Measurements from ENCODE around the gene FAM180B. TPM values are rescaled to one million over a fixed set of nuclear protein-coding genes. Genes with fewer than 3 reads are reported as not detected.
A peak's percentile ranks its signal among the peaks of the same experiment; 100 is the strongest.

Gene FAM180B
- total and polyA plus RNA-seq, 2 of the 13 experiments (the other 11 are each of a cell fraction or from before 2014, with no cell fraction given), result 0.40 to 1.0 TPM

DNA sequence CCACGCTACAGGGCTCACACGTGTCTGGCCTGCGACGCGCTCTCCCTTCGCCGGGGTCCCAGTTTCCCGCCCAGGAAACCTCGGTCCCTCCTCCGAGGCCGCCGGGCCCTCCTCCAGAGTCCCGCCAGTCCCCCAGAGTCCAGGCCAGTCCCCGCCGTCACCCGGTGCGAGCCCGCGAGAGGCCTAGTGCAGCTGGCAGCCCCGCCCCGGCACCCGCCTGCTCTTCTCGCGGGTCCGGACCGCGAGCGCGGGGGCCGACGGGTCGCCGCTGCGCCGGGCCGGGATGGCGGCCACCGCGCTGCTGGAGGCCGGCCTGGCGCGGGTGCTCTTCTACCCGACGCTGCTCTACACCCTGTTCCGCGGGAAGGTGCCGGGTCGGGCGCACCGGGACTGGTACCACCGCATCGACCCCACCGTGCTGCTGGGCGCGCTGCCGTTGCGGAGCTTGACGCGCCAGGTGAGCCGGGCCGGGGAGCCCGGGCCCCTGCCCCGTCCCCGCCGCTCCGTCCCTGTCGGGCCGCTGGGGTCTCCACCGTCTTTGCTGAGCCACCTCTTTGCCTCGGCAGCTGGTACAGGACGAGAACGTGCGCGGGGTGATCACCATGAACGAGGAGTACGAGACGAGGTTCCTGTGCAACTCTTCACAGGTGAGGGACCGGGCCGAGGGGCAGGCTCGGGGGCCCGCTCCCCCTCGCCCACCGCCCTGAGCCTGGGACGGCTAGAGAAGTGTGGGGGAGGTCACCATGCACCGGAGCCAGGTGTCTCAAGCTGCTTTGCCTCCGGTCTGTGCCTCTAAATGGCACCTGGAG lies 20.9 kb upstream of the FAM180B start, which contains the start of gene PTPMT1 (continued):
- TF ChIP-seq, protein P1, sequence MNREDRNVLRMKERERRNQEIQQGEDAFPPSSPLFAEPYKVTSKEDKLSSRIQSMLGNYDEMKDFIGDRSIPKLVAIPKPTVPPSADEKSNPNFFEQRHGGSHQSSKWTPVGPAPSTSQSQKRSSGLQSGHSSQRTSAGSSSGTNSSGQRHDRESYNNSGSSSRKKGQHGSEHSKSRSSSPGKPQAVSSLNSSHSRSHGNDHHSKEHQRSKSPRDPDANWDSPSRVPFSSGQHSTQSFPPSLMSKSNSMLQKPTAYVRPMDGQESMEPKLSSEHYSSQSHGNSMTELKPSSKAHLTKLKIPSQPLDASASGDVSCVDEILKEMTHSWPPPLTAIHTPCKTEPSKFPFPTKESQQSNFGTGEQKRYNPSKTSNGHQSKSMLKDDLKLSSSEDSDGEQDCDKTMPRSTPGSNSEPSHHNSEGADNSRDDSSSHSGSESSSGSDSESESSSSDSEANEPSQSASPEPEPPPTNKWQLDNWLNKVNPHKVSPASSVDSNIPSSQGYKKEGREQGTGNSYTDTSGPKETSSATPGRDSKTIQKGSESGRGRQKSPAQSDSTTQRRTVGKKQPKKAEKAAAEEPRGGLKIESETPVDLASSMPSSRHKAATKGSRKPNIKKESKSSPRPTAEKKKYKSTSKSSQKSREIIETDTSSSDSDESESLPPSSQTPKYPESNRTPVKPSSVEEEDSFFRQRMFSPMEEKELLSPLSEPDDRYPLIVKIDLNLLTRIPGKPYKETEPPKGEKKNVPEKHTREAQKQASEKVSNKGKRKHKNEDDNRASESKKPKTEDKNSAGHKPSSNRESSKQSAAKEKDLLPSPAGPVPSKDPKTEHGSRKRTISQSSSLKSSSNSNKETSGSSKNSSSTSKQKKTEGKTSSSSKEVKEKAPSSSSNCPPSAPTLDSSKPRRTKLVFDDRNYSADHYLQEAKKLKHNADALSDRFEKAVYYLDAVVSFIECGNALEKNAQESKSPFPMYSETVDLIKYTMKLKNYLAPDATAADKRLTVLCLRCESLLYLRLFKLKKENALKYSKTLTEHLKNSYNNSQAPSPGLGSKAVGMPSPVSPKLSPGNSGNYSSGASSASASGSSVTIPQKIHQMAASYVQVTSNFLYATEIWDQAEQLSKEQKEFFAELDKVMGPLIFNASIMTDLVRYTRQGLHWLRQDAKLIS (CRISPR knock-in tag; IDR thresholded peaks at IDR 0.05), result peak; percentile 16
- TF ChIP-seq, protein P2, sequence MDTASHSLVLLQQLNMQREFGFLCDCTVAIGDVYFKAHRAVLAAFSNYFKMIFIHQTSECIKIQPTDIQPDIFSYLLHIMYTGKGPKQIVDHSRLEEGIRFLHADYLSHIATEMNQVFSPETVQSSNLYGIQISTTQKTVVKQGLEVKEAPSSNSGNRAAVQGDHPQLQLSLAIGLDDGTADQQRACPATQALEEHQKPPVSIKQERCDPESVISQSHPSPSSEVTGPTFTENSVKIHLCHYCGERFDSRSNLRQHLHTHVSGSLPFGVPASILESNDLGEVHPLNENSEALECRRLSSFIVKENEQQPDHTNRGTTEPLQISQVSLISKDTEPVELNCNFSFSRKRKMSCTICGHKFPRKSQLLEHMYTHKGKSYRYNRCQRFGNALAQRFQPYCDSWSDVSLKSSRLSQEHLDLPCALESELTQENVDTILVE (CRISPR knock-in tag; IDR thresholded peaks at IDR 0.05), result peak; percentile 45; the same call in 1 of the 2 replicates
- no peak for TF ChIP-seq ZNF3 (CRISPR knock-in tag; IDR thresholded peaks at IDR 0.05)
- TF ChIP-seq KAT2B (IDR thresholded peaks at IDR 0.05; ENCODE audit: borderline replicate concordance, low read depth, low read length), result no peak
- TF ChIP-seq ZNF20 (CRISPR knock-in tag; IDR thresholded peaks at IDR 0.05), result no peak
- peak; percentile 54 for TF ChIP-seq ZNF781 (CRISPR knock-in tag; IDR thresholded peaks at IDR 0.05; ENCODE audit: borderline replicate concordance, not compliant biosample characterization)
- peak; percentile 78; the same call in 1 of the 2 replicates for TF ChIP-seq ZNF33B (CRISPR knock-in tag; IDR thresholded peaks at IDR 0.05)
- peak; percentile 91 for TF ChIP-seq ZNF546 (CRISPR knock-in tag; conservative IDR thresholded peaks at IDR 0.05)
- 0 out of 2 replicates have a peak, but pooled peaks have one; percentile 24 for TF ChIP-seq ZNF841 (CRISPR knock-in tag; IDR thresholded peaks at IDR 0.05; ENCODE audit: borderline replicate concordance)
- TF ChIP-seq TEAD2 (CRISPR knock-in tag; IDR thresholded peaks at IDR 0.05), result 0 out of 2 replicates have a peak, but pooled peaks have one; percentile 18
- TF ChIP-seq, protein P3, sequence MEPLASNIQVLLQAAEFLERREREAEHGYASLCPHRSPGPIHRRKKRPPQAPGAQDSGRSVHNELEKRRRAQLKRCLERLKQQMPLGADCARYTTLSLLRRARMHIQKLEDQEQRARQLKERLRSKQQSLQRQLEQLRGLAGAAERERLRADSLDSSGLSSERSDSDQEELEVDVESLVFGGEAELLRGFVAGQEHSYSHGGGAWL (CRISPR knock-in tag; IDR thresholded peaks at IDR 0.05), result peak; percentile 82; the same call in 1 of the 2 replicates
- TF ChIP-seq, protein P4, sequence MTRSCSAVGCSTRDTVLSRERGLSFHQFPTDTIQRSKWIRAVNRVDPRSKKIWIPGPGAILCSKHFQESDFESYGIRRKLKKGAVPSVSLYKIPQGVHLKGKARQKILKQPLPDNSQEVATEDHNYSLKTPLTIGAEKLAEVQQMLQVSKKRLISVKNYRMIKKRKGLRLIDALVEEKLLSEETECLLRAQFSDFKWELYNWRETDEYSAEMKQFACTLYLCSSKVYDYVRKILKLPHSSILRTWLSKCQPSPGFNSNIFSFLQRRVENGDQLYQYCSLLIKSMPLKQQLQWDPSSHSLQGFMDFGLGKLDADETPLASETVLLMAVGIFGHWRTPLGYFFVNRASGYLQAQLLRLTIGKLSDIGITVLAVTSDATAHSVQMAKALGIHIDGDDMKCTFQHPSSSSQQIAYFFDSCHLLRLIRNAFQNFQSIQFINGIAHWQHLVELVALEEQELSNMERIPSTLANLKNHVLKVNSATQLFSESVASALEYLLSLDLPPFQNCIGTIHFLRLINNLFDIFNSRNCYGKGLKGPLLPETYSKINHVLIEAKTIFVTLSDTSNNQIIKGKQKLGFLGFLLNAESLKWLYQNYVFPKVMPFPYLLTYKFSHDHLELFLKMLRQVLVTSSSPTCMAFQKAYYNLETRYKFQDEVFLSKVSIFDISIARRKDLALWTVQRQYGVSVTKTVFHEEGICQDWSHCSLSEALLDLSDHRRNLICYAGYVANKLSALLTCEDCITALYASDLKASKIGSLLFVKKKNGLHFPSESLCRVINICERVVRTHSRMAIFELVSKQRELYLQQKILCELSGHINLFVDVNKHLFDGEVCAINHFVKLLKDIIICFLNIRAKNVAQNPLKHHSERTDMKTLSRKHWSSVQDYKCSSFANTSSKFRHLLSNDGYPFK (CRISPR knock-in tag; IDR thresholded peaks at IDR 0.05; ENCODE audit: borderline replicate concordance), result peak; percentile 18; the same call in 1 of the 2 replicates
- TF ChIP-seq, protein P5, sequence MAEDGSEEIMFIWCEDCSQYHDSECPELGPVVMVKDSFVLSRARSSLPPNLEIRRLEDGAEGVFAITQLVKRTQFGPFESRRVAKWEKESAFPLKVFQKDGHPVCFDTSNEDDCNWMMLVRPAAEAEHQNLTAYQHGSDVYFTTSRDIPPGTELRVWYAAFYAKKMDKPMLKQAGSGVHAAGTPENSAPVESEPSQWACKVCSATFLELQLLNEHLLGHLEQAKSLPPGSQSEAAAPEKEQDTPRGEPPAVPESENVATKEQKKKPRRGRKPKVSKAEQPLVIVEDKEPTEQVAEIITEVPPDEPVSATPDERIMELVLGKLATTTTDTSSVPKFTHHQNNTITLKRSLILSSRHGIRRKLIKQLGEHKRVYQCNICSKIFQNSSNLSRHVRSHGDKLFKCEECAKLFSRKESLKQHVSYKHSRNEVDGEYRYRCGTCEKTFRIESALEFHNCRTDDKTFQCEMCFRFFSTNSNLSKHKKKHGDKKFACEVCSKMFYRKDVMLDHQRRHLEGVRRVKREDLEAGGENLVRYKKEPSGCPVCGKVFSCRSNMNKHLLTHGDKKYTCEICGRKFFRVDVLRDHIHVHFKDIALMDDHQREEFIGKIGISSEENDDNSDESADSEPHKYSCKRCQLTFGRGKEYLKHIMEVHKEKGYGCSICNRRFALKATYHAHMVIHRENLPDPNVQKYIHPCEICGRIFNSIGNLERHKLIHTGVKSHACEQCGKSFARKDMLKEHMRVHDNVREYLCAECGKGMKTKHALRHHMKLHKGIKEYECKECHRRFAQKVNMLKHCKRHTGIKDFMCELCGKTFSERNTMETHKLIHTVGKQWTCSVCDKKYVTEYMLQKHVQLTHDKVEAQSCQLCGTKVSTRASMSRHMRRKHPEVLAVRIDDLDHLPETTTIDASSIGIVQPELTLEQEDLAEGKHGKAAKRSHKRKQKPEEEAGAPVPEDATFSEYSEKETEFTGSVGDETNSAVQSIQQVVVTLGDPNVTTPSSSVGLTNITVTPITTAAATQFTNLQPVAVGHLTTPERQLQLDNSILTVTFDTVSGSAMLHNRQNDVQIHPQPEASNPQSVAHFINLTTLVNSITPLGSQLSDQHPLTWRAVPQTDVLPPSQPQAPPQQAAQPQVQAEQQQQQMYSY (CRISPR knock-in tag; IDR thresholded peaks at IDR 0.05), result peak; percentile 88
- TF ChIP-seq JUND (CRISPR knock-in tag; IDR thresholded peaks at IDR 0.05), result no peak
- TF ChIP-seq NRL (CRISPR knock-in tag; IDR thresholded peaks at IDR 0.05; ENCODE audit: borderline replicate concordance), result 0 out of 2 replicates have a peak, but pooled peaks have one; percentile 18
